Sigmoid colon (tissue), 4 donors: ENCODE data around the gene KIAA1549.

Experiments
- CTCF ChIP-seq, 4 experiments: fragments of 450-650 bp in 3 of 4; fragments of 200-600 bp in 1 of 4; IDR thresholded peaks; one replicate each; pipeline ENCODE4 v1.5.1; 2016 to 2019; ENCODE audit warnings: antibody characterized with exemption in 4 of 4, mild to moderate bottlenecking in 3 of 4, moderate library complexity in 2 of 4
- POLR2A ChIP-seq, 2 donors: fragments of 450-650 bp; IDR thresholded peaks; one replicate each; pipeline ENCODE4 v1.6.1; 2016; ENCODE audit warnings: antibody characterized with exemption in 2 of 2, mild to moderate bottlenecking in 2 of 2, moderate library complexity in 2 of 2
- POLR2AphosphoS5 ChIP-seq, 4 donors: sonication (generic); formaldehyde crosslinking; IDR thresholded peaks; one replicate each; pipeline ENCODE4 v1.6.1; 2017; ENCODE audit warnings: antibody characterized with exemption in 4 of 4

GRCh38 chr7:138913783-138914182 lies 67.4 kb downstream of the KIAA1549 start:
- TF ChIP-seq CTCF (IDR thresholded peaks at IDR 0.05) (no peak), POLR2A (IDR thresholded peaks at IDR 0.05) (no peak), POLR2AphosphoS5 (IDR thresholded peaks at IDR 0.05) (no peak)
